GM19240 (cell line): ENCODE results near the gene BCORL1.

Experiments used
- DNase-seq: peaks from one replicate; pipeline ENCODE4 v3.0.0; 2011; ENCODE audit warnings: low spot score; ENCODE audit not compliant: insufficient read length

BCORL1 gene

DNA sequence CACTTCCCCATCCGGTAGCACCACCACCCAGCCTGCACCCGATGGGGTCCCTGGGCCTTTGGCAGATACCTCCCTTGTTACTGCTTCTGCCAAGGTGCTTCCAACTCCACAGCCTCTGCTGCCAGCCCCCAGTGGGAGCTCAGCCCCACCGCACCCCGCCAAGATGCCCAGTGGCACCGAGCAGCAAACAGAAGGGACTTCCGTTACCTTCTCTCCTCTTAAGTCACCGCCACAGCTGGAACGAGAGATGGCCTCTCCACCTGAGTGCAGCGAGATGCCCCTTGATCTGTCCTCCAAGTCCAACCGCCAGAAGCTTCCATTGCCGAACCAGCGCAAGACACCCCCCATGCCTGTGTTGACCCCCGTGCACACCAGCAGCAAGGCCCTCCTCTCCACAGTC is 31.9 kb downstream of the BCORL1 start:
- no peak for DNase-seq

DNA sequence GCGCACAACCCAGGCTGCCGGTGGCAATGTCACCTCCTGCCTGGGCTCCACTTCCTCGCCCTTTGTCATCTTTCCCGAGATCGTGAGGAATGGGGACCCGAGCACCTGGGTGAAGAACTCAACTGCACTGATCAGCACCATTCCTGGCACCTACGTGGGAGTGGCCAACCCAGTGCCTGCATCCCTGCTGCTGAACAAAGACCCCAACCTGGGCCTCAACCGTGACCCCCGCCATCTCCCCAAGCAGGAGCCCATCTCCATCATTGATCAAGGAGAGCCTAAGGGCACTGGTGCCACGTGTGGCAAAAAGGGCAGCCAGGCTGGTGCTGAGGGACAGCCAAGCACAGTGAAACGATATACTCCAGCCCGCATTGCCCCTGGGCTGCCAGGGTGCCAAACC is 32.3 kb downstream of the BCORL1 start:
- DNase-seq: no peak

DNA sequence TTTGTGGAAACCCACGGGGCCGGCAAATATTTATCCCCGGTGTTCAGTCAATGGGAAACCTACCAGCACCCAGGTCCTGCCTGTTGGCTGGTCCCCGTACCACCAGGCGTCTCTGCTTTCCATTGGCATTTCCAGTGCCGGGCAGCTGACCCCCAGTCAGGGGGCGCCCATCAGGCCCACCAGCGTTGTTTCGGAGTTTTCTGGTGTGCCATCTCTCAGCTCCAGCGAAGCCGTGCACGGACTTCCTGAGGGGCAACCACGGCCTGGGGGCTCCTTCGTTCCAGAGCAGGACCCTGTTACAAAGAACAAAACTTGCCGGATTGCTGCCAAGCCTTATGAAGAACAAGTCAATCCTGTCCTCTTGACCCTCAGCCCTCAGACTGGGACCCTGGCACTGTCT is 32.7 kb downstream of the BCORL1 start:
- DNase-seq: no peak

DNA sequence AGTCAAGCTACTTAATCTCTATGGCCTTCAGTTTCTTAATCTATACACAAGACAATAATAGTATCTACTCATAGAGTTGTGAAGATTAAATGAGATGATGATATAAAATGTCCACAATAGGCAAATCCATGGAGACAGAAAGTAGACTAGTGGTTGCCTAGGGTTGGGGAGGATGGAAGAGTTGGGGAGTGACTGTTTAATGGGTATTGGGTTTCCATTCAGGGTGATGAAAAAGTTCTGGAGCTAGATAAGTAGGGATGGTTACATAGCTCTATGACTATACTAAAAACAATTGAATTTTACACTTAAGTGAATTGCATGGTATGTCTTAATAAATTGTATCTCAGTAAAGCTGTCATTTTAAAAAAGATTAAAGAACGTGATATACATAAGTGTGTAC is 35.7 kb downstream of the BCORL1 start:
- DNase-seq: no peak

DNA sequence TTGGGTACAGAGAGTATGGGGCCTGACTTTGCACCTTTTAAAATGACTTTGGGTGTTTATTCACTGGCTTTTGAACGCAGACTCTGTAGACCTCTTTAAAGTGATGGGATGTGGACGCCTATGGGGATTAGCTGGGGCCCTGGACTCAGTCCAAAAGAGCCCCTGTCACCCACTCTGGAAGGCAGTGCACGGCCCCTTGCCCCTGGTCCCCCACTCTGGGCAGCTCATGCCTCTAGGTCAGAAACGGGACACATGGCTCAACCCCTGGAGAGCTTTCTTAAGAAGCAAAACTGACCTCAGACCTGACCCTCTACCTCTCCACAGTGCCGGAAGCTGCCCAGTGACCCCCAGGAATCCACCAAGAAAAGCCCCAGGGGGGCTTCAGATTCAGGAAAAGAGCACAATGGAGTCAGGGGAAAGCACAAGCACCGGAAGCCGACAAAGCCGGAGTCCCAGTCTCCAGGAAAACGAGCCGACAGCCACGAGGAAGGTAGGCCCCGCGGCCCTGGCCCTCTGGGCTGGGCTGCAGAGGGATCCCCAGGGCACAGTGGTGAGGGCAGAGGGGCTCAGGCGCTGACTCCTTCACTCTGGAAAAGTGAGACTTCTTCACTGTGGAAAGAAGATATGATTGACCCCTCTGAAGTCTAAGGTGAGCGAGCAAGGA is 38.4 kb downstream of the BCORL1 start:
- no peak for DNase-seq

DNA sequence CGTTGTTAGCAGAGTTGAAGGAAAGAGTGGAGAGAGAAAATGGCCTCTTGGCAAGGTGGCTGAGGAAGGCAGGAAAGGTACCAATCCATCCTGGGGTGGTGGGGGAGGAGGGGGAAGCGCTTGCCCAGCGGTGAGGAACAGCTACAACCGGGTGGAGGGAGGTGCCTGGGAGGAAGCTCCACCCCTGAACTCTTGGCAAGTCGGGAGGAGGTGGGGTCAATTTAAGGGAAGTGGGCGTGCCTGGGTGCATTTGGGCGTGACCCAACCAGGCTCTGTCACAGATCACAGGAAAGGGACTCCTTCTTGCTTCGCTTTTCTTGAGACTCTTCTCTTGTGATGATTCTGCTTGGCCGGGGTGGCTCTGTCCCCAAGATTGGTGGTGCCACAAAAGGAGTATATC is 41.7 kb downstream of the BCORL1 start:
- peak; percentile 81 for DNase-seq

DNA sequence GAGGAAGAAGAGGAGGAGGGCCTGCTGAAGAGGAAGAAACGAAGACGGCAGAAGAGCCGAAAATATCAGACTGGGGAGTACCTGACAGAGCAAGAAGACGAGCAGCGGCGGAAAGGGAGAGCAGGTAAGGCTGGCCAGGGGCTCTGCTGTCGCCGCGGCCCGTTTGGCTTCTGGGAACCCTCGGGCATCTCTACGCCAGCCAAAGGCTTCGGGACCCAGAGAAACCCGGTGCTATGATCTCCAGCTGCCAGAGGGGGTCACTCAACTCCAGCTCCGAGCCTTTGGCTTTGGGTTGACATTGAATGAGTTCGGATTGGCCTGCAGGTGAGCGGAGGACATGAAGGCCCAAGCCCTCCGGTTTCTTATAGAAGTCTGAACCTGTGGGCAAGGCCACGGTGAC is 42.8 kb downstream of the BCORL1 start:
- DNase-seq: no peak

DNA sequence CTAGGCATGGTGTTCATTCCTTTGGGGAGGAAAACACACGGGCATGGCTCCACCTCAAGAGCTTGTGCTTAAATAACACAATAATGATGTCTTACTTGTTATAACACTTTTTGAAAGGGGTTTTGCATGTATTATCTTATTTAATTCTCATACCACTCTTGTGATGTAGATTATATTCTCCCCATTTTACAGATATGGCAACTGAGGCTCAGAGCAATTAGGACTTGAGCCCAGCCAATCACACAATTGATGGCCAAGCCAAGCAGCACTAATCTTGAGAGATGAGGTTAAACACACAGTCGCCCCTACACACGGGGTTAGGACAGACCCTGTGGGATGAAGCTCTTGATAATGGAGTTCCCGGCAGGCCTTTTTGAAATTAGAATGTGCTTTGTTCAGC is 45.1 kb downstream of the BCORL1 start:
- DNase-seq: no peak

DNA sequence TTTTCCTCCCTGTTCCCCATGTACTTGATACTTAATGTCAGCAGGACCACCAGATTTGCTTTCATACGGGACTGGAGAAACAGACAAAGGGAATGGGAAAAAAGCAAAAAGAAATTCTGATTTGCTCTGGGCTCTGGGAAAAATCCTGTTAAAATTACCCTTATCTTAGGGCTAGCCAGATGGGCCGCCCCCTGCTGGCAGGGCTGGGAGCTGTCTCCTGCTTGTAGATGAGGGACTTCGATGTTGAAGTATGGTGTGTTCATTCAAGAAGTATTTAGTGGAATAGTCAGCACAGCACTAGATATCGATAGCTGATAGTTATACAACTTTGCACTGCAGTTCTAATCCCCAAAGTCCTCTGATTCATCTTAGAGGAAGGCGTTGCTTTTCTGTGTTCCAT is 45.8 kb downstream of the BCORL1 start:
- no peak for DNase-seq

DNA sequence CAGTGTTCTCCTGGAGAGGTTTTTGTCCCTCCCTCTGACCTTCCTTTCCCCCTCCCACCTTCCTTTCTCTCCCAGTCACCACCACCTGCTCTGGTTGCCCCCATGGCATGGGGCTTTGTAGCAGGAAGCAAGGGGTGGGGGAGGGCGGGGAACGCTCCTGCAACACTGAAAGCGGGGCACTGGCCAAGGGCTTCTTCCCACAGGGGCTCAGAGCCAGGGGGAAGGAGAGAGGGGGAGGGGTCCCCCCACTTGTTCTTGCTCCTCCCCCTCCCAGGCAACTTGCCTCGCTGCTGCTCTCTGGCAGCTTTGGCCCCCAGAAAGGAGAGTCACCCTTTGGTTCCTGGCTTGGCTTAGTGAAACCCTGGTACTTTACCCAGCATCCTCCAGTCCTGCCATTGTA is 48.4 kb downstream of the BCORL1 start:
- no peak for DNase-seq

DNA sequence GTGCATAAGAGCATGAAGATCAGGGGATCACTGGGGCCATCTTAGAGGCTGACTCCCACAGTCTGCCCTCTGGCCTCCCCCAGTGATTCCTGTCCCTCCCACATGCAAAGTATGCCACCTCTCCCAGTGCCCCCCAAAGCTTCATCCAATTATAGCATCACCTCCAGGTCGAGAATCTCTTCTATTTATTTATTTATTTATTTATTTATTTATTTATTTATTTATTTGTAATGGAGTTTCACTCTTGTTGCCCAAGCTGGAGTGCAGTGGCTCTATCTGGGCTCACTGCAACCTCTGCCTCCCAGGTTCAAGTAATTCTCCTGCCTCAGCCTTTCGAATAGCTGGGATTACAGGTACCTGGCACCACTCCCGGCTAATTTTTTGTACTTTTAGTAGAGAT is 50.1 kb downstream of the BCORL1 start:
- no peak for DNase-seq

DNA sequence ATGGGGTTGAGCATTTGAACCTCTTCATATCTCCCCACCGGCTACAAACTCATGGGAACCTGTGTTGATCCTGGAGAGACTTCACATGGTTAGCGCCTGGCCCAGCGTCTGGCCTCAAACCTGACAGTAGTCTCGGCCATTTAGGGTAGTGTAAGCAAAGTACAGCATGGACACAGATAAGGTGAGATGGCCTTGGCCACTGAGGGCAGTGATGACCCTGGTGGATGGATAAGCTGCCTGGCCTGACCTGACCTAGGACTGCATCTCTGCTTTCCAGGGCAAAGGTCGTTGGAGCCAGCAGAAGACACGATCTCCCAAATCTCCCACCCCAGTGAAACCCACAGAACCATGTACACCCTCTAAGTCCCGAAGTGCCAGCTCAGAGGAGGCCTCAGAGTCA is 51.7 kb downstream of the BCORL1 start:
- DNase-seq: no peak

DNA sequence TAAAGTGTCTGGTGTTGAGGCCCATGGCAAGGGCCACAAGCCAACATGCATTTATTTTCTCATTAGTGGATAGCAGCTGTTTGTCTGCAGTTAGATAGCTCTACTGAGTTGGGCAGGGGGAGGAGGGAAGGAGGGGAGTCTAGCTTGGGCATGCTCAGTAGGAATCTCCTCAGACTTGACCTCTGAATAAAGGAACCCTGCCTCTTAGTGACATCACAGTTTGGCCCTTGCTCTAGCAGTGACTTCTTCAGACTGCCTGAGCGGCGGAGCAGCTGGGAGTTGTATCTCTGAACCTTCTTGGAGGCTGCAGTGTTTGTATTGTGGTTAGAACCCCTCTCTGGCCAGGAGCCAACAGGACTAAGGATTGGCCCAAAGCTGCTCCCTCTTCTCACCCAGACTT is 57.4 kb downstream of the BCORL1 start:
- DNase-seq: no peak

DNA sequence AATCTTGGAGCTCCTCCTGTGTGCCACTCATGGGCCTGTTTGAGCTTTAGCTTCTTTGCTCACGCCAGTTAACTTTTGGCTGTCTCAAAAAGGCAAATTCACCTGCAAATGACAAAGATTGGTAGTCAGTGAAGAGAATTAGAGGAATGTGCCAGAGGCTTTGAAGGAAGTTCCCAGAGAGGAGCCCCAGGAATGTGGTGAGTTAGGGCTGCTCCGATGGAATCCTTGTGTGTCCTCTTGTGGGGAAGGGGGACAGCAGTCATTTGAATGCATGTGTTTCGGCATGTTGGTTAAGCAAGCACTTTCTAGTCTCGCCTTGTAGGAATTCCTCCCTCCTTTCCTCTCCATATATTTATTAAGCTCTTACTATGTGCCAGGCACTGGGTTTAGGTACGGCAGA is 65.0 kb downstream of the BCORL1 start:
- DNase-seq: no peak

DNA sequence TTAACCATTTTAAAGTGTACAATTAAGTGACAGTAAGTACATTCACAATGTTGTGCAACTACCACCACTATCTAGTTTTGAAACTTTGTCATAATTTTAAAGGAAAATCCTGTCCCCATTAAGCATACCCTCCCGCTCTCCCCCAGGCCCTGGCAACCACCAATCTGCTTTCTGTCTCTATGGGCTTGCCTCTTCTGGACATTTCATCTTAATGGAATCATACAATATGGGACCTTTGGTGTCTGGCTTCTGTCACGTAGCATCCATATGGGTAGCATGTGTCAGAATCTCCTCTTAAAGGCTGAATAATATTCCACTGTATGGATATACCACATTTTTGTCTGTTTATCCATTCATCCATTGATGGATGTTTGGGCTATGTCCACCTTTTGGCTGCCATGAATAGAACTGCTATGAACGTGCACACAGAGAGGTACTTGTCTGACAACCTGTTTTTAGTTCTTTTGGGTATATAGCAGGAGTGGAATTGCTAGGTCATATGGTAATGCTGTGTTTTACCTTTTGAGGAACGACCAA is 66.3 kb downstream of the BCORL1 start:
- DNase-seq: no peak

DNA sequence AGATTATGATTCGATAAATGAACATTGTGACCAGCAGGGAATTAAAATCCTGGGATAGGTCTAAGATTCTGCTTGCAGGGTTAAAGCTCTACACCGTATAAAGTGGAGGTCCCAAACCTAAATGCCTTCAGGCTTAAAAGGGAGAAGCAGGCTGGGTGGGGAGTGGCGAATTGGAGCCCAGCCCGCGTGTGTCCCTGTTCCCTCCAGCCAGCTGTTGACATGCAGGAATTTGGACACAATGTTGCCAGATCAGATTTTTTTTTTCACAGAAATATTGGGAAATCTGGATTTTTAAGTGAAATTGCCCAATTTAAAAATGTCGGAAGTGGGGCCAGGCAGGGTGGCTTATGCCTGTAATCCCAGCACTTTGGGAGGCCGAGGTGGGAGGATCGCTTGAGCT is 67.4 kb downstream of the BCORL1 start:
- DNase-seq: no peak

DNA sequence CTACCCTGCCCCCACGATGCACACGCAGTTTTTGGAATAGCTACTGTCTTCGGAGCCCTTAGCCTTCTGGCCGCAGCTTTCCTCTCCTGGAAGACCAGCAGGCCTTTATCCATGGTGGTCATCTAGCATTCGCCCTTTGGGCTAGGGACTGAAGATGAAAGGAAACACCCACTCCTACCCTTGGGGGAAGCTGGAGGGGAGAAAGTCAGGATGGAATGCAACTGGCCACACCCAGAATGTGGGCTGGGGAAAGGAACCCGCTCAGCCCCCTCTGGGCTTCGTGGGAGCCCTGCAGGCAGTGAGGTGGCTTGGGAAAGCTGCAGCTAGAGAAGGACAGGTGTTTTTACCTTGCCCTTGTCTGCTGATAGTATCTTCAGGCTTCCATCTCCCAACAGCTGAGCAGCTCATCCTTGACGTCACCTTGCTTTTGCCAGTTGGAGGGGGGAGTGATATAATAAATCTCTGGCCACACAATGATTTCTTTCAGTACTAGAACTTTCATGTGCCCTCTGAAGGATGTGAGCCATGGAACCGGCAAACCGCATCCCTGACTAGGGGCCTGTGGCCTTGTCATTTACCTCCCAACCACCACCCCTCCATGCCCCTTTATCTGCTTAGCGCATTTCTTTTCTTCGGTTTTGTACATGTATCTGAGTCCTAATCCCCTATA is 68.9 kb downstream of the BCORL1 start:
- no peak for DNase-seq

DNA sequence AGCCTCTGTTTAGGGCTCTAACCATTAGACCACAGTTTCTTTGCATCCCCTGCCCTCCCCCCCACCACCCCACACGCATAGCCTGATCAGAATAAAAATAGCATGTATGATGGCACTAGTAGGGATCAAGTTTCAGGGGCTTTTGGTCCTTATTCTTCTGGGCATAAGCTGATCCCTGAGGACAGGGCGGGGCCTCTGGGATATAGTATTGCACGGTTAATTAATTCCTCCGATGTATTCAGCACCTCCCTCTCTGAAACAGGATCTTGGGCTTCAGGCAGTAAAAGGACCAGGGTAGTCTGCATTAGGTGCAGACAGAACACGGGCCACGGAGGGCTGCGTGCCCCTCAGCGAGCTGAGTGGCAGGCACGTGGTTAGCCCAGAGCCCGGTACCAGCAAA is 70.8 kb downstream of the BCORL1 start:
- DNase-seq: no peak

DNA sequence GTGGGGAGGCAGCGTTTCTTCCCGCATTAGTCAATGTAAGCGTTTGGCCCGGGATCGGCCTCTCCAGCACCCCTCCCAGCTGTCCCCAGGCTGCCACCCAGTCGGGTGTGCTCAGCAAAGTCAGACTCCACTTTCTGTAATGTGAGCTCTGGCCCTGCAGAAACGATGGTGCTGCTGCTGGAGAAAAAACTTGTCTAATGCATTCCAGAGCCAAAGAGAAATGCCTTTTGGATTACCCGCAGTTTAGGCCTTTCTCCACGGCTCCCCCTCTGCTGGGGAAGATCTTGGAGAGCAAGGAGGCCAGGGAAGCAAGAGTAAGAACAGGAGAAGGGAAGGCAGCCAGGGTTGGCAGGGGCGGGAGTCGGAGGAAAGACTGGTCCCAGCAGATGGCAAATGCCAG is 72.7 kb downstream of the BCORL1 start:
- no peak for DNase-seq

DNA sequence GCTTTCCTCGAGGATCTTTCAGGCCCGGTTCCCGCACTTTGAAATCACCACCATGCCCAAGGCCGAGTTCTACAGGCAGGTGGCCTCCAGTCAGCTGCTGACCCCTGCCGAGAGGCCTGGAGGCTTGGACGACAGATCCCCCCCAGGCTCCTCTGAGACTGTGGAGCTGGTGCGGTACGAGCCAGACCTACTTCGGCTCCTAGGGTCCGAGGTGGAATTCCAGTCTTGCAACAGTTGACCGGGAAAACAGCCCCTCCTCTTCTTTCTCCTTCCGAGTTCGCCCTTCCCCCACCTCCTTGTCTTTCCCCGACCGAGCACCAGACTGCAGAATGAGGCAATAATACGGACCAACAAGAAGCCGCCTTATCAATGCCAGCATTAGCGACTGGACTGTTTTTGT is 73.5 kb downstream of the BCORL1 start:
- DNase-seq: no peak

DNA sequence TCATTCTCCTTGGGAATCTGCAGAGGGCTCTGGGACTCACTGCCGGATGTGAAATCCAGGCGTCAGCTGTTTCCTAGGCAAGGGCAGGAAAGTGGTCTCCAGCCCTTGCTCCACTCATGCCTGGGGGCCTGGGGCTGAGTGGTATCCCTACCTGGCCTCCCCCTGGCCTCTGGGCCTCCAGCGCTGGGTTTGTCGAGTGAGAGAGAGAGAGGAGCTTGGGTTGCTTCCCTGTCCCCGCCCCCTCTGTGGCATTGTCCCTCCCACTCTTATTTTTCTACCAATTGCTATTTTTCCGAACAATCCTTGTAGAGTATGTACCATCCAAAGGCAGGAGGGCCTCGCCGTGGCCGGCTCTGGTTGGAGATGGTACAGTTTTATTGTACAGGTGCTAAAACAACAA is 74.8 kb downstream of the BCORL1 start:
- no peak for DNase-seq

DNA sequence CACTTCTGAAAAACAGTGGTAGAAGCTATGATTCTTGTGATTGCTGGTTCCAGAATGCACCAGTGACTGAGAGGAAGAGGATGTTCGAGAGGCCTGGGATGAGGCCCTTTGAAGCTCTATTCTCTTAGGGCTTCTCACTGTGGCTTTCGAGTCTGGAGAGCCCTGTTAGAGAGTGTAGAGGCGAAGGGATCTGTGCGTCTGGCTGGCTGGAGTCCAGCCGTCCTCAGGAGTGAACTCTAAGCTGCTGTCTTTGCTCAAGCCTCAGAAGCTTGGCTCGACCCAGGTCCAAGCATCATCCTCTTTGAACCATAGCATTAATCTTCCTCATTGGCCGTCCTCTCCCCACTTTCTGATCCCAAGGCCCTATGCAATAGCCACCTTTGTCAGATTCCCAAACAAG is 76.2 kb downstream of the BCORL1 start:
- DNase-seq: no peak
